Brain pericyte (primary cell): ENCODE results near the gene GAS2L3.
"Not testable (repeated sequence)": the region's sequence is repeated elsewhere in the genome, so short reads cannot be mapped to it uniquely, and the experiment has no call there.

ENCODE experiments used
- DNase-seq: peaks from one replicate; pipeline ENCODE4 v3.0.0-alpha.2; 2012; ENCODE audit warnings: low read depth, low spot score

The GAS2L3 gene

DNA sequence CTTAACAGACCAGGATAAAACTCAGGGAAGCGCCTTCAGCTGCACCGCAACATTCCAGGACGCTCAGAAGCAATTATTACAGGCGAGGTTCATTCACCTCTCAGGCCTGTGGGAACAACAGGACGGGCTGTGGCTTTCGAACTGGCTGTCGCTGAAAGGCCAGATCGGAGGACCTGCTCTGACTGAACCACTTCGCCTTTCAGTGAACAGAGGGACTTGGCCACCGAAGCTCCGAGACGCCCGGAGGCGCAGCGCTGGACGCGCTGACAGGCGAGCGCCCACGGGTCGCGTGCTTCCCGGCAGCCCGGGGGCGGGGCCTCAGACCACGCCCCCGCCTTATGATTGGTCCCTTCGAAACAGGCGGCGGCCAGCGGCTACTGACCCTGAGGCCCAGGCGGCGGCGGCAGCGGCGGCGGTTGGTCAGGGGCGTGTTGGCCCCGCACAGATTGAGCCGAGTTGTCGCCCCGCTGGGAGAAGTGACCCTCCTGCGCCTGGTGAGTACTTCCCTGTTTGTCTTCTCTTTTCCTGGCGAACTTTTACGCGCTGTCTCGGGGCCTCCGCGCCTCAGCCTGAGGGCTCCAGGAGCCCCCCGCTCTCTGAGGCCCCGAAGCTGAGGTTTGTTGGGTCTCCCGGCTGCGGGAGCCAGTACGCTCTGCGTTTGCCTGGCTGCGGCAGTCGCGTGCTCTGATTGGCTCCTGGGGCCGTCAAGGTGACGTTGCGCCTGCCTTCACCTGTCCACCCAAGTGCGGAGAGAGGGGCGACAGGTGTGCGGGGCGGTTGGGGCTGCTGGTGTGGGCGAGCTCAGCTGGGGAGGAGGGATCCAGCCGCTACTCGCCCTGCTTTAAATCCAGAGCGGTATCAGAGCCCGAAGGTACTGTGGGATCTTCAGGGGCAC, at the start of gene GAS2L3:
Gene GAS2L3, plus strand, starts transcription at position 393 of the 895 bp plus-strand sequence. CDS start 21,221 bp downstream, outside the sequence.
- peak; percentile 36 for DNase-seq

DNA sequence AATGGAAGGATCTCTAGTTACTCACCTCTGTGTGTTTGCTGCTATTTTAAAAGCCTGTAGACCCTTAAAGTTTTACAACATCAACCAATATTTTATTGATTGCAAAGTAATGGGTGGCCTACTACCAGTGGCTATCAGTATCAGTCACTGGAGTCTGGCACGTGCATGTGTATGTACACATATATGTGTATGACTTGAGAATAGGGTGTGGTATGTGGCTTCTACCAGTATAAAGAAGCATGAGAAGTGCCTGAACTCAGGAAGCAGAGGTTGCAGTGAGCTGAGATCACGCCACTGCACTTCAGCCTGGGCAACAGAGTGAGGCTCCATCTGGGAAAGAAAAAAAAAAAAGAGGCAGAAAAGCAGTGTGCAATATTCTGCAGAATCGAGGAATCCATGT, 45.5 kb upstream of the GAS2L3 start:
- DNase-seq: no peak

DNA sequence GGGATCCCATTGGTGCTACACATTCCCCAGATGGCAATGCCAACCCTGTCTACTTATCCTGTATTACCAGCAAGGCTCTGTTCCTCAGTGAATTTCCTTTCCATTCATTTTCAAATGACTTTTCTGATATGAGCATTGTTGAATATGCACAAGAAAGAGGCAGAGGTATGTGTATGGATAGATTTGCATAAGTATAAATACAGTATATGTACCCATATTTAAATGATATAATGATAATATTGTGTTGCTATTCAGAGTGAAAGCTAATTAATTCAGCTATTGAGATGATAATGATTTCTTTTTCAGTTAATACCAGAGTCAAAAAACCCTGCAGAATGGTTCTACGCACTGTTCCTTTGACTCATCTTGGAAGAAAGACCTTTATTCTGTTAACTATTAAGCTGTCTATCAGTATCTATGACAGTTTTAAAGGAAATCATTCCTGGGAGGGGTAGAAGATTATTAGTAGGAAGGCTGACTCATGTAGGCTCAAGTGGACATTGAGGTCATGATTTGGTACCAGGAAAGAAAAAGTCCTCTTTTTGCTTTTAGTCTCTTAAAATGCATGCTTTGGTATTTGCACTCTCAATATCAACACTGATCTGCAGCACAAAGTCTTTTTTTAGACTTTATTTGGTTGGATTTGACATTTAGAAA, 44.9 kb upstream of the GAS2L3 start:
- DNase-seq: no peak

DNA sequence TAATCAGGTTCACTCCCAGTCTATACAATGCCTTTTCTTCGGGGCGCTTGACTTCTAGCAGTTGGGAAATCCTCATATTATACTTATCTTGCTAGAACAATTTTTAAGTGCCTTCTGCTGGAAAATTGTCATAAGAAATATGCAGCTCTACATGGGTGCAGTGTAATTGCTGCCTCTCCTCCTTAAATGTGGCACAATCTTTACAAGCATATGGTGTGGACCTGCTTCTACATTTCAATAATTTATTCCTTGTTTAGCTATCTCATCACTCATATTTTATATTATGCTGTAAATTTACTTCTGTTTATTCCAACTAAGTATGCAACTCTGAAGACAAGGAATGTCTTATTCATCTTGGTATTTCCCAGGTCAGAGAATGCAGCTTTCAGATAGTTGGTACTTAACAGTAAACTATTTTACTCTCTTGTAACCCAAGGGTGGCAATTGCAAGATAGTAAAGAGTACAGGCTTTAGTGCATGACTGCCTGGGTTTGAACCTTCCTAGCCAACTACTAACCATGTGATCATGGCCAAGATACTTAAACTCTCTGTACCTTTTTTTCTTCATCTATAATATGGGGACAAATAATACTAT, 43.6 kb upstream of the GAS2L3 start:
- DNase-seq: no peak

DNA sequence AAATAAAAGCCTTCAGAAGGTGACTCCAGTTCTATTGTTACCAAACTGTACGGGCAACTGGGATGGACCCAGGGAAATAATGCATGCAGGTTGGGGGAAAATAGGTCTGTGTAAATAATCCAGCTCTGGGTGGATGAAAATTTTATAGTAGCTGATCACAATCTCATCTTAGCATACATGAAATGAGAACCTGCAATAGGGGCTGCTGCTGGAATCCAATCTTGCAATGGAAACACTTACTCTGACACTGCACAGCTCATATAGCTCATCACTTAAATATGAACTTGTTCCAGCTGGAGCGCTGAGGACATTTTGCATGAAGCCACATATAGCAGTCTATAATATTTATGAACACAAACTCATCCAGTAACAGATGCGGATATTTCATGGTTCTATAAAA, 40.1 kb upstream of the GAS2L3 start:
- no peak for DNase-seq

DNA sequence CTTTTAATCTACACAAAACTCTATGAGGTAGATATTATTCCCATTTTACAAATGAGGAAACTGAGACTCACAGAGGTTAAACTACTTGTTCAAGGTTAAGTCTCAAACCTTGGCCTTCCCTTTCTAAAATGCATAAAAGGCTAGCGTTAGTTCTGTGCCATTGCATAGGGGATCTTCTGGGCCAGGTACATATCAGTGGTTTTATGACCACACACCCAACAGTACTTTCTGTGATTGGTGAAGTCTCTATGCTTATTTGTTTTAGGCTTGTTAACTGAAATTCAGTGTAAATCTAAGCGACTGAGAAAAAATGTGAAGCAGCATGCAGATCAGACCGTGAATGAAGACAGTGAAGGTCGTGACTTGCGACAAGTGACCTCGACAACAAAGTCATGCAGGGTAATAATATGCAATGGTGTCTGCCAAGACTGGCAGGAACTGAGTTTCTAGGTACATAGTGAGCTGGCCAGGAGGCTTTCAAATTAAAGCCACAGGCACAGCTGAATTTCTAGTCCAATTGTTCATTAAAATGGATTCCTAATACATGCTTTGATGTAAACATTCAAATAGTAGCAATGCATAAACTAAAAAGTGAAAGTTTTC, 38.8 kb upstream of the GAS2L3 start:
- no peak for DNase-seq

DNA sequence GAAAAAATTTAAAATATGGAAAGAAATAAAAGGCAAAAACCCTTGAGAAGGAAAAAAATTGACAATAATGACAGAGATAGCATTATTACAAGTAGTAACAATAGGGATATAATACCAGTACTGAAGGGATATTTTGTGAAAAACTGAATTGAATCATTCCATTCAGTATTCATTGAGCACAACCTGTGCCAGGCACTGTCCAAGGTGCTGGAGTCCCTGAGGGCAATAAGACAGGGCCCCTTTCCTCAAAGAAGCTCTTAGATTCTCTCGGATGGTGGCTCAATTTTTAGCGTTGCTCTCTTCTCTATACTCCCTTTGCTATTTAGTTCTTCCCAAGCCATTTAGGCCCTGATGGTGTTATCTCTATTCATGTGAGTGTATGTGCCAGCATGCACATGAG, 34.3 kb upstream of the GAS2L3 start:
- DNase-seq: no peak

DNA sequence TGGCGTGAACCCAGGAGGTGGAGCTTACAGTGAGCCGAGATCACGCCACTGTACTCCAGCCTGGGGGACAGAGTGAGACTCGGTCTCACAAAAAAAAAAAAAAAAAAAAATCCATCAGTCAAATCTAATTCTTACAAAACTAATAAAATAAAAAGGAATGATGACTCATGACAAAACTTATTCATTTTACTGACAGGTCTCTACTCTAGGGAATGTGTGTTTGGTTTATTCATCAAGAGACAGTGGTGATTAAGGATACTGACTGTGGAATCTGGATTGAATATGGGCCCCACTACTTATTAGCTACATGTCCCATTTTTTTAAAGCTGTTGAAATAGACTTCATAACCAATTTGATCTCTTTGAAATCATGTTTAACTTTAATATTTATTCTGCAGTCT, 29.3 kb upstream of the GAS2L3 start:
- DNase-seq: no peak

DNA sequence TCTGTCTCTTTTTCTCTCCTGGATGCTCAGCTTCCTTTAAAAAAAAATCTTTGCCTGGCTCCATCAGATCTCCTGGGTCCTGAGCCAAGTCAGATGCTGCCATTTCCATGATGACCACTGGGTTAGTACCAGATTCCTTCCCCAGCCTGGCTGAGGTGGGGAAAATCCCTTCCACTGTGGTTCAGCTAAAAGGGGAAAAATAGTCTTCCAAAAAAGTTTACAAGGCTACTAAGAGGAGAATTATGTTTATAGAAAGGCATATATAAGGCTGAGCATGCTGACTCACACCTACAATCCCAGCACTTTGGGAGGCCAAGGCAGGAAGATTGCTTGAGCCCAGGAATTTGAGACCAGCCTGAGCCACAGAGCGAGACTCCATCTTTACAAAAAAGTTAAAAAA, 28.4 kb upstream of the GAS2L3 start:
- DNase-seq: no peak

DNA sequence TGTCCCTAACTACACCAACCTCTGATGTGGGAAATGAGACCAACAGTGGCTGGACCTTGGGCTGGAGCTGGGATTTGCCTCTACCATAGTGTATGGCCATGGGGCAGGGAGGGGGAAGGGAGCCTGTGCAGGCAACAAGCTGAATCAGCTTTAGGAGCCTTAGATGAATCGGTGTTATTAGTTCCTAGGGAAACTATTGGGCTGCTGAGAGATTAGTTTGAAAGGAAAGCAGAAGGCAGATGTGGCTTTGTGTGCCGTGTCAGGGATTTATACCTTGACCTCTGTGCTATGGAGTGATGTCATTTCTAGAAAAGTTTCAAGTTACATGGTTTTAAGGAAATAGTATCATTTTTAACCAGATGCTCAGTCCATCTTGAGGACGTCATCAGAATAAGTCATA, 19.5 kb upstream of the GAS2L3 start:
- no peak for DNase-seq

DNA sequence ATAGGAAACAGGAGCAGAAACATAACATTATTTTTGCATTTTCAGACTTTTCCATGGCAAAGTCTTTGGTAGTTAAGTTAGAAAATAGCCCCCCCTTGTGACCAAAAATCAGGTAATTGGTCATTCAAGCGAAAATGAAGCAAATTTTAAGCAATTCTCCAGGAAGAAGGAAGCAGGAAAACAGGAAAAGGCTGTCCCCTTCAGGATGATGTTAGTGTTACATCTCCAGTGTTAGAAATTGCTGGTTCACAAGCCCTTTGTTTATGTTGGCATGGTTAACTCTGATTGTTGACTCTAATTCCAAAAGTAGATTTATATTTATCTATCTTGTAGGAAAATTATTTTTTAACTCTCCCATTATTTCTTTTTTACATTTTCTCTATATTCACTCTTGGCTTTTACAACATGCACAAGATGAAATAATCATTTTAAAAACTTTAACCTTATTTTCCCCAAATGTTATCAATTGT, 18.8 kb upstream of the GAS2L3 start:
- DNase-seq: peak; percentile 79

DNA sequence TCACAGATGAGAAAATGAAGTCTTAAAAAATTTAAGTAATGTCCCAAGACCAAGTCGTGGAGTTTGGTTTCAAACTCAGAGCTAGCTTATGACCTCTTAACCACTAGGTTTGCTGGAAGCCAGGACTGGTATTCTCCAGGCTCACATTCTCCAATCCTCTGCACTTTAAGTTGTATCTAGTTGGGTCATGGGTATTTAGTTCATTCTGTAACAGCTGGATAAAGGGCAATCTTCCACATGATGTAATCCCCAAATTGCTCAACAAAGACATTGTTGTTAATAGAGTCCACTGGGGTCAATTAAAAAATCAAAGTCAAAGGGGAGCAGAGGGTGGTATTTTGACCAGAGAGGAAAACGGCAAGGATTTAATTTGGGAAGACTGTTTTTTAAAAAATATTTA, 17.8 kb upstream of the GAS2L3 start:
- no peak for DNase-seq

DNA sequence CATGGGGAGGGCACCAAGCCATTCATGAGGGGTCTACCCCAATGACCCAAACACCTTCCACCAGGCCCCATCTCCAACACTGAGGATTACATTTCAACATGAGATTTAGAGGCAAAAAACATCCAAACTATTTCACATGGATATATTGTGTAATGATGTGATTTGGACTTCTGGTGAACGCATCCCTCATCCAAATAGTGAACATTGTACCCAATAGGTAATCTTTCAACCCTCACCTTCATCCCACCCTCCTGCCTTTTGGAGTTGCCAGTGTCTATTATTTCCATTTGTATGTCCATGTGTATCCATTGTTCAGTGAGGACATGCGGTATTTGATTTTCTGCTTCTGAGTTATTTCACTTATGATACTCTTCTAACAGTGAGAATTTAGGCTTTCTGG, 16.1 kb upstream of the GAS2L3 start:
- no peak for DNase-seq

DNA sequence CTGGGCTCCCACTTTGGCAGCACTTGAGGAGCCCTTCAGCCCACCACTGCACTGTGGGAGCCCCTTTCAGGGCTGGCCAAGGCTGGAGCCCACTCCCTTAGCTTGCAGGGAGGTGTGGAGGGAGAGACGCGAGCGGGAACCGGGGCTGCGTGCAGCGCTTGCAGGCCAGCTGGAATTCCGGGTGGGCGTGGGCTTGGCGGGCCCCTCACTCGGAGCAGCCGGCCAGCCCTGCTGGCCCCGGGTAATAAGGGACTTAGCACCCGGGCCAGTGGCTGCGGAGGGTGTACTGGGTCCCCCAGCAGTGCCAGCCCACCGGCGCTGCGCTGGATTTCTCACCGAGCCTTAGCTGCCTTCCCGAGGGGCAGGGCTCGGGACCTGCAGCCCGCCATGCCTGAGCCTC, 14.2 kb upstream of the GAS2L3 start:
- not testable (repeated sequence) for DNase-seq

DNA sequence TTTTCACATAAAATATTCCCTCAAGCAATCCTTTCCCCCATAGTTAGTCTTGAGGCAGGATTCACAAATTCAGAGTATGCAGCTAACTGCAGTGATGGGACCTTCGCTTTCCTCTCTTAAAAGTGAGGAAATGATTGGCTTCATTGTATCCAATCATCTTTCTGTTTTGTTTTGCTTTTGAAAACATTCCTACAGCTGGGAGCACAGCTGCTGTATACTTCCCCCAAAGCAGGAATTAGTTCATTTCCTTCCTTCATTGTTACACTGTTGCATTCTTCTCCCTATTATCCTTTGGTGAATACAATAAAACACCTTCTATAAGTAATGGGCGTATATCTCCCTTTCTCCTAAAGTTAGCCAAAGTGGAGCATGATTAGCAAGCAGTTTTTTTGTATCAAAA, 9.4 kb upstream of the GAS2L3 start:
- DNase-seq: no peak

DNA sequence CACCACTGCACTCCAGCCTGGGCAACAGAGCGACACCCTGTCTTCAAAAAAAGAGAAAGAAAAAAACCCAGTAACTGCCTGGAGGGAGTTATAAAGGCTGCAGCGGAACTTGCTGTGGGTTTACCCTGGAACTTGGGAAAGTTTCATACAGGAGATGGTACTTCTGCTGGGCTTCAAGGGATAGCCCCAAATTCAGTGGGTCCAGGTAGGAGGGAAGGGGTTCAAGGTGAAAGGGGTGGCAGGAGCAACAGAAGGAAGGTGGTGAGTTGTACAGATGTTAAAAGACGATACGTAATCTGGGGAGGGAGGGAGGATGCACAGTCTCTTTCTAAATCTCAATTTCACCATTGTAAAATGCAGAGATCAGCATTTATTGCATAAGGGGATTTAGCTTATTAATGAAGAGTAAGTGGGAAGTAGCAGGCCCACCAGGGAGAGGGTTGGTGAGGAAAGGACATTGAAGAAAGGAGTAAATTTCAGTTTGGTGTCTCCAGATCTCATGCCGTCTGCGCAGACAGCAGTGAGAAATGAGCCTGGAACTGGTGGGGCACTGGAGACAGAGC, 8.5 kb upstream of the GAS2L3 start:
- no peak for DNase-seq

DNA sequence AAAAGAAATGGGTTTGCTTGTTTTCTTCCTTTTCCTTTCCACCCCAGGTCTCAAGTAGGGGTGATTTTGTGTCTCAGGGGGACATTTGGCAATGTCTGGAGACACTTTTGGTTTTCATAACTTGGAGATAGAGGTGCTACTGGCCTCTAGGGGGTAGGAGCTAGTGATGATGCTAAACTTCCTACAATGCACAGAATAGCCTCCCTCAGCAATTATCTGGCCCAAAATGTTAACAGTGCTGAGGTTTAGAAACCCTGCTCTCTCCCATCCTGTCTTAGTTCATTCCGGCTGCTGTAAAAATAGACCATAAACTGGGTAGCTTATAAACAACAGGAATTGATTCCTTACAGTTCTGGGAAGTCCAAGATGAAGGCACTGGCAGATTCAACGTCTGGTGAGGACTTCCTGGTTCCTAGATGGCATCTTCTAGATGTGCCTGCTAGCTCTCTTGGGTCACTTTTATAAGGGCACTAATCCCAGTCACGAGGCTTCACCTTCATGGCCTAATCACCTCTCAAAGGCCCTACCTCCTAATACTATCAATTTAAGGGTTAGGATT, 7.4 kb upstream of the GAS2L3 start:
- DNase-seq: no peak

DNA sequence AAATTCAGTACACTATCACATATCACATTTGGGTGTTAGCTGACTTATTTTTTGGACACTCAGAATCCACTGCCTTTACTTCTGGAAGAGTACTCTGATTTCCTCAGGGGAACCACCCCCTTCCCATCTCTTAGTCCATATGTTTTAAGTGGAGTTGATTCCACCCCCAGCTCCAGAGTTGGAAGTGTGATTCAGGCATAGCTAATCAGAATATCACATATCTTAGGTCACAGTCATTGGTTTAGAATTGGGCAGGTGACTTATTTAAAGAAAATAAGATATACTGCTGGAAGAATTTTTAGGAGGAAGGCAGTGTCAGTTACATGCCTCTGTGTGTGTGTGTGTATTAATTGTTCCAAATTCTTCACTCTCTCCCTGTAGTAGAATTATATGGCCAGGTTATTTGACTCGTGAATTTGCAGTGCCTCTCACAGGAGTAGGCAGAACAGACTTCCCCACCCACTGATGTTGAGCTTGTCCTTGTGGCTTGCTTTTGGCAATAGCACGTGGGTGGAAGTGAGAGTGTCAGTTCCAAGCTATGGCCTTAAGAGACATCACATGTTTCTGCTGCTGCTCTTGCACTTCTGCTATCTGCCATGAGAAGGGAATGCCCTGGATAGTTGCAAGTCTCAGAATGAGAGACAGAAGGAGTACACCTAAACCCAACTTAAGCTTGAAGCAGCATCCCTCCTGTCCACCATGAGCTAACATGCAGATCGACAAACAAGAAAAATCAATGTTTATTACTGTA, 6.4 kb upstream of the GAS2L3 start:
- DNase-seq: no peak

DNA sequence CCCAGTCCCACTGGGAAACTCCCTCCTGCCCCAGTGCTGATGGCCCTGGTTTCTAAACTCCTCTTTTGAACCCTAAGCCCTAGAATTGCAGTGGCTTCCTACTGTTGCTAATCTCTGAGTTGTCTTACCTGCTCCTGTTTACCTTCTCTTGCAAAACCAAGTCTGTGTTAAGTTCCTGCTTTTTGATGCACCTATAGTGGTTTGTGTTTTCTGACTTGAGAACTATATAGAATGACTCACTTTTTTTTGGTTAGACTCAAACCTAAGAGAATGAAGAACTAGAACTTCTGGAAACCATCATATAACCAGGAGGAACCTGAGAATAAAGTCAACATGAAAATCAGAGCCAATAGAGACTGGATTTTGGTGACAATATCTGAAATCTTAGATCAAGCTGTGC, 5.5 kb upstream of the GAS2L3 start:
- no peak for DNase-seq

DNA sequence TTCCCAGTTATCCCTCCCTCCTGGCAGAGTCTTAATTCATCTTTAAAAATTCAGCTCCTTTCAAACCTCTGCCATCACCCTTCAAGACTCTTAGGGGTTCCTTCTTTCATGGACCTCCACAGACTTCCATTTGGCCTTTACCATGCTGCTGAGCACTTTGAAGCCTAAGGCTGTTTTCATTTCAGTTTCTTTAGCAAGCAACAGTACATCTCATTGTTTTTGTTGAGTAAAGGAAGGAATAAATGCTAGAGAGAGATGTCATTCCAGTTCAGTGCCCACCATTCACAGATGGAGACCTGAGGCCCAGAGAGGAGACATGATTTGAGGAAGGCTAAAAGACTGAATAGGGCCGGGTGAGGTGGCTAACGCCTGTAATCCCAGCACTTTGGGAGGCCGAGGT, 1.3 kb upstream of the GAS2L3 start:
- no peak for DNase-seq
